Endodermal cell (in vitro differentiated cells): ENCODE measurements around the gene UGT2A1. TPM values are rescaled to one million over a fixed set of nuclear protein-coding genes. Genes with fewer than 3 reads are reported as not detected.
A peak's percentile ranks its signal among the peaks of the same experiment; 100 is the strongest.
"Not testable (repeated sequence)": the region's sequence is repeated elsewhere in the genome, so short reads cannot be mapped to it uniquely, and the experiment has no call there.

Source experiments
- DNase-seq: peaks from one replicate; pipeline ENCODE4 v3.0.0-alpha.2; 2017
- H3K27ac ChIP-seq: 2 replicates; pipeline ENCODE4 v1.5.1; 2013; ENCODE audit warnings: mild to moderate bottlenecking, low read depth, low read length, moderate library complexity
- H3K27me3 ChIP-seq: 2 replicates; pipeline ENCODE4 v1.6.1; 2013; ENCODE audit warnings: mild to moderate bottlenecking, low read length, moderate library complexity; ENCODE audit not compliant: insufficient read depth, control insufficient read depth, poor library complexity, severe bottlenecking
- H3K36me3 ChIP-seq: 2 replicates; pipeline ENCODE4 v1.7.0; 2013; ENCODE audit warnings: mild to moderate bottlenecking, low read length, moderate library complexity; ENCODE audit not compliant: control insufficient read depth, insufficient read depth
- H3K4me1 ChIP-seq: one replicate; pipeline ENCODE4 v1.7.0; 2013; ENCODE audit warnings: low read length; ENCODE audit not compliant: control insufficient read depth, insufficient read depth
- H3K4me3 ChIP-seq: 2 replicates; pipeline ENCODE4 v1.5.1; 2013; ENCODE audit warnings: mild to moderate bottlenecking, low read length, moderate library complexity
- H3K9ac ChIP-seq: 2 replicates; pipeline ENCODE4 v1.6.1; 2013; ENCODE audit warnings: mild to moderate bottlenecking, low read length, moderate library complexity; ENCODE audit not compliant: poor library complexity, severe bottlenecking; ENCODE audit errors: extremely low read depth
- H3K9me3 ChIP-seq: 2 replicates; pipeline ENCODE4 v1.6.1; 2013; ENCODE audit warnings: mild to moderate bottlenecking, low read length, moderate library complexity; ENCODE audit not compliant: control insufficient read depth
- H3K27ac Mint-ChIP-seq: 2 replicates; pipeline ENCODE4 v1.8.0; 2020; ENCODE audit warnings: mixed read lengths
- H3K27me3 Mint-ChIP-seq: 2 replicates; pipeline ENCODE4 v1.8.0; 2021; ENCODE audit warnings: mild to moderate bottlenecking, mixed read lengths; ENCODE audit not compliant: insufficient read depth
- H3K36me3 Mint-ChIP-seq: 2 replicates; pipeline ENCODE4 v1.8.0; 2020; ENCODE audit warnings: low read depth, mixed read lengths
- H3K4me1 Mint-ChIP-seq: 2 replicates; pipeline ENCODE4 v1.8.0; 2020; ENCODE audit warnings: mixed read lengths
- H3K4me3 Mint-ChIP-seq: 2 replicates; pipeline ENCODE4 v1.8.0; 2020; ENCODE audit warnings: mild to moderate bottlenecking, moderate library complexity, mixed read lengths
- H3K9me3 Mint-ChIP-seq: 2 replicates; pipeline ENCODE4 v1.8.0; 2020; ENCODE audit warnings: mild to moderate bottlenecking, mixed read lengths
- WGBS, 2 experiments: methylation state at CpG; one replicate each; pipeline versions ENCODE4 v1.1.5 to v1.1.7; 2013; ENCODE audit warnings: missing lambda C conversion rate in 2 of 2, mixed read lengths in 1 of 2; ENCODE audit not compliant: insufficient coverage in 1 of 2, insufficient read length in 1 of 2; 5-methylcytosine and 5-hydroxymethylcytosine counted together
- total RNA-seq, 2 donors: library from RNA; stranded (reverse); fragmentation: NEBNext Ultra II Directional in 1 of 2; extraction: Animal tissue kit (Norgen Biotek cat#: 25700) in 1 of 2; gene quantifications; 2 replicates in 1 of 2; 3 replicates in 1 of 2; pipeline ENCODE4 v1.2.1, GENCODE V29; 2021
- TF ChIP-seq, protein P1 (sequence below): fragments of 200-600 bp; sonication (generic); conservative IDR thresholded peaks from 2 replicates; pipeline ENCODE4 v1.5.0; 2021; ENCODE audit warnings: antibody characterized with exemption, mild to moderate bottlenecking

UGT2A1 gene
- total RNA-seq, 2 donors from 2014 or later, result not detected

DNA sequence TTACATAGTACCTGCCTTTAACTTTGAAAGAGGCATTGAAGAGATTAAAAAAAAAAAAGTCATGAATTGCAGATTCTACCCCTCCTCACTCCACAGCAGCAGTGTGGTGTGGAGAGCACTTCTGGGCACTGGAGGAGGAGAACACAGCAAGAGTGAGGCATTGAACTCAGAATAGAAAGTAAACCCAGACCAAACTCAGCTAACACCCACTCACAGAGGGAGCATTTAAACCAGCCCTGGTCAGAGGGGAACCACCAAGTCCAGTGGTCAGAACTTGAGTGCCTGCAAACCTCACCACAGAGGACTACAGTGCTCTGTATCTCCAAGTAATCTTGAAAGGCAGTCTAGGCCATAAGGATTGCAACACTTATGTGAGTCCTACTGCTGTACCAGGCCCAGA lies 15.6 kb upstream of the UGT2A1 start:
- Histone ChIP-seq H3K27ac (no peak overlapping the region), H3K4me1 (no peaks in the 10 kb centered on the region), H3K9ac (no peak overlapping the region), H3K27me3 (no peaks in the 10 kb centered on the region), H3K36me3 (no peaks in the 10 kb centered on the region), H3K9me3 (no peaks in the 10 kb centered on the region), H3K4me3 (no peak overlapping the region)
- peaks cover 6% of the 10 kb centered on the region for H3K9me3 Mint-ChIP-seq
- H3K4me1 Mint-ChIP-seq, result no peaks in the 10 kb centered on the region
- DNase-seq, result no peak
- H3K27ac Mint-ChIP-seq, result no peak overlapping the region
- TF ChIP-seq, protein P1, sequence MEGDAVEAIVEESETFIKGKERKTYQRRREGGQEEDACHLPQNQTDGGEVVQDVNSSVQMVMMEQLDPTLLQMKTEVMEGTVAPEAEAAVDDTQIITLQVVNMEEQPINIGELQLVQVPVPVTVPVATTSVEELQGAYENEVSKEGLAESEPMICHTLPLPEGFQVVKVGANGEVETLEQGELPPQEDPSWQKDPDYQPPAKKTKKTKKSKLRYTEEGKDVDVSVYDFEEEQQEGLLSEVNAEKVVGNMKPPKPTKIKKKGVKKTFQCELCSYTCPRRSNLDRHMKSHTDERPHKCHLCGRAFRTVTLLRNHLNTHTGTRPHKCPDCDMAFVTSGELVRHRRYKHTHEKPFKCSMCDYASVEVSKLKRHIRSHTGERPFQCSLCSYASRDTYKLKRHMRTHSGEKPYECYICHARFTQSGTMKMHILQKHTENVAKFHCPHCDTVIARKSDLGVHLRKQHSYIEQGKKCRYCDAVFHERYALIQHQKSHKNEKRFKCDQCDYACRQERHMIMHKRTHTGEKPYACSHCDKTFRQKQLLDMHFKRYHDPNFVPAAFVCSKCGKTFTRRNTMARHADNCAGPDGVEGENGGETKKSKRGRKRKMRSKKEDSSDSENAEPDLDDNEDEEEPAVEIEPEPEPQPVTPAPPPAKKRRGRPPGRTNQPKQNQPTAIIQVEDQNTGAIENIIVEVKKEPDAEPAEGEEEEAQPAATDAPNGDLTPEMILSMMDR, result no peak
- H3K4me3 Mint-ChIP-seq, result no peak overlapping the region
- no peaks in the 10 kb centered on the region for H3K27me3 Mint-ChIP-seq
- H3K36me3 Mint-ChIP-seq, result no peaks in the 10 kb centered on the region

DNA sequence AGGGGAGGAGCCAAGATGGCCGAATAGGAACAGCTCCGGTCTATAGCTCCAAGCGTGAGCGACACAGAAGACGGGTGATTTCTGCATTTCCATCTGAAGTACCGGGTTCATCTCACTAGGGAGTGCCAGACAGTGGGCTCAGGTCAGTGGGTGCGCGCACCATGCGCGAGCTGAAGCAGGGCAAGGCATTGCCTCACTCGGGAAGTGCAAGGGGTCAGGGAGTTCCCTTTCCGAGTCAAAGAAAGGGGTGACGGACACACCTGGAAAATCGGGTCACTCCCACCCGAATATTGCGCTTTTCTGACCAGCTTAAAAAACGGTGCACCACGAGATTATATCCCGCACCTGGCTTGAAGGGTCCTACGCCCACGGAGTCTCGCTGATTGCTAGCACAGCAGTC lies 11.0 kb upstream of the UGT2A1 start:
- DNase-seq, H3K4me1 Mint-ChIP-seq, H3K27me3 ChIP-seq, H3K36me3 Mint-ChIP-seq, H3K9ac ChIP-seq, H3K9me3 ChIP-seq, H3K36me3 ChIP-seq, H3K4me3 ChIP-seq, H3K27ac ChIP-seq, H3K27me3 Mint-ChIP-seq, H3K4me1 ChIP-seq: not testable (repeated sequence)
- H3K4me3 Mint-ChIP-seq, result peak overlapping the region; percentile 62
- peaks cover 34% of the 10 kb centered on the region for H3K9me3 Mint-ChIP-seq
- H3K27ac Mint-ChIP-seq, result peak overlapping the region; percentile 90
- WGBS, 2 experiments, result 74 to 77% methylated on average over 6 to 22 of the region's 22 CpGs

DNA sequence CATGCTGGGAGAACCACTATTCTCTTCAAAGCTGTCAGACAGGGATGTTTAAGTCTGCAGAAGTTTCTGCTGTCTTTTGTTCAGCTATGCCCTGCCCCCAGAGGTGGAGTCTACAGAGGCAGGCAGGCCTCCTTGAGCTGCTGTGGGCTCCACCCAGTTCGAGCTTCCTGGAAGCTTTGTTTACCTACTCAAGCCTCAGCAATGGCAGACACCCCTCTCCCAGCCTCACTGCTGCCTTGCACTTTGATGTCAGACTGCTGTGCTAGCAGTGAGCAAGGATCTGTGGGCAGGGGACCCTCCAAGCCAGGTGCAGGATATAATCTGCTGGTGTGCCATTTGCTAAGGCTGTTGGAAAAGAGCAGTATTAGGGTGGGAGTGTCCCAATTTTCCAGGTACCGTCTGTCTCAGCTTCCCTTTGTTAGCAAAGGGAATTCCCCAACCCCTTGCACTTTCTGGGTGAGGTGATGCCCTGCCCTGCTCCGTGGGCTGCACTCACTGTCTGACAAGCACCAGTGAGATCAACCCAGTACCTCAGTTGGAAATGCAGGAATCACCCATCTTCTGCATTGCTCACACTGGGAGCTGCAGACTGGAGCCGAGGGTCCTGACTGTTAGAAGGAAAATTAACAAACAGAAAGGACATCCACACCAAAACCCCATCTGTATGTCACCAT lies 8.2 kb upstream of the UGT2A1 start:
- DNase-seq, H3K27me3 Mint-ChIP-seq, H3K4me3 Mint-ChIP-seq, H3K27ac Mint-ChIP-seq, H3K9me3 ChIP-seq, H3K36me3 ChIP-seq, H3K9ac ChIP-seq, H3K27ac ChIP-seq, H3K36me3 Mint-ChIP-seq, H3K27me3 ChIP-seq, H3K4me3 ChIP-seq, H3K4me1 Mint-ChIP-seq, H3K4me1 ChIP-seq: not testable (repeated sequence)
- 85 to 89% methylated on average over 3 to 4 of the region's 4 CpGs for WGBS, 2 experiments
- peaks cover 37% of the 10 kb centered on the region for H3K9me3 Mint-ChIP-seq

DNA sequence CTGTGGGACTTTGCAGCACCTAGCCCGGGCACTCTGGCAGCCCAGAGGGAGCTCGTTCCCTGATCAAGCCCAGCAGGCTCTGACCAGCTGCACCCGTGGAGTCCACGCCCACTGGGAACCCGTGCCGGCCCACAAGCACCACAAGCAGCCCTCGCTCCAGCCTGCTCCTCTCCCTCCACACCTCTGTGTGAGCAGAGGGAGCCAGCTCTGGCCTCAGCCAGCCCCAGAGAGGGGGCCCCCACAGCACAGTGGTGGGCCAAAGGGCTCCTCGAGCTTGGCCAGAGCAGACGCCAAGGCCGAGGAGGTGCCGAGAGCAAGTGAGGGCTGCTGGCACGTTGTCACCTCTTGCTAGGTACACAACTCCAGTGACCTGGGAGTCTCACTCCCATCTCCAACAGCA lies 5.1 kb upstream of the UGT2A1 start:
- H3K27ac ChIP-seq, result no peak overlapping the region
- H3K36me3 ChIP-seq, result no peaks in the 10 kb centered on the region
- H3K4me1 Mint-ChIP-seq, result no peaks in the 10 kb centered on the region
- DNase-seq, result no peak
- H3K9ac ChIP-seq, result no peak overlapping the region
- H3K9me3 Mint-ChIP-seq, result peaks cover 25% of the 10 kb centered on the region
- H3K27me3 Mint-ChIP-seq, result no peaks in the 10 kb centered on the region
- no peak overlapping the region for H3K4me3 ChIP-seq
- WGBS, 2 experiments, result 94 to 100% methylated on average over 1 to 12 of the region's 12 CpGs
- H3K36me3 Mint-ChIP-seq, result peaks cover 1% of the 10 kb centered on the region
- TF ChIP-seq, protein P1, result no peak
- H3K27me3 ChIP-seq, result no peaks in the 10 kb centered on the region
- H3K4me1 ChIP-seq, result no peaks in the 10 kb centered on the region
- peaks cover 6% of the 10 kb centered on the region for H3K9me3 ChIP-seq
- no peak overlapping the region for H3K27ac Mint-ChIP-seq
- H3K4me3 Mint-ChIP-seq, result no peak overlapping the region
